Measurements from ENCODE around the gene DNAJC2. TPM values are rescaled to one million over a fixed set of nuclear protein-coding genes. Genes with fewer than 3 reads are reported as not detected.
"Not testable (repeated sequence)": the region's sequence is repeated elsewhere in the genome, so short reads cannot be mapped to it uniquely, and the experiment has no call there.

Gene DNAJC2
- total RNA-seq, 1 donor from 2014 or later, result 20.7 TPM

- H3K9me3 Mint-ChIP-seq (ENCODE audit: unreplicated experiment); H3K36me3 Mint-ChIP-seq (ENCODE audit: unreplicated experiment); DNase-seq (ENCODE audit: extremely low spot score, unreplicated experiment): not testable (repeated sequence)
- peak overlapping the region; percentile 90 for H3K4me3 Mint-ChIP-seq (ENCODE audit: unreplicated experiment)
- H3K4me1 Mint-ChIP-seq (ENCODE audit: unreplicated experiment), result peaks cover 13% of the 10 kb centered on the region
- H3K27ac Mint-ChIP-seq (ENCODE audit: unreplicated experiment), result peak overlapping the region; percentile 12
- peaks cover 15% of the 10 kb centered on the region for H3K27me3 Mint-ChIP-seq (ENCODE audit: unreplicated experiment)
Measured at GRCh38 chr7:103279636-103279962, 65.0 kb downstream of the DNAJC2 start.

GRCh38 chr7:103278195-103278594, 66.4 kb downstream of the DNAJC2 start:
- H3K4me3 Mint-ChIP-seq (ENCODE audit: unreplicated experiment); H3K36me3 Mint-ChIP-seq (ENCODE audit: unreplicated experiment); DNase-seq (ENCODE audit: extremely low spot score, unreplicated experiment); H3K9me3 Mint-ChIP-seq (ENCODE audit: unreplicated experiment); H3K27ac Mint-ChIP-seq (ENCODE audit: unreplicated experiment): not testable (repeated sequence)
- Mint-ChIP-seq H3K27me3 (ENCODE audit: unreplicated experiment) (peaks cover 15% of the 10 kb centered on the region), H3K4me1 (ENCODE audit: unreplicated experiment) (peaks cover 13% of the 10 kb centered on the region)

- not testable (repeated sequence) for H3K4me3 Mint-ChIP-seq (ENCODE audit: unreplicated experiment)
Measured at GRCh38 chr7:103274867-103275266, 69.7 kb downstream of the DNAJC2 start.

GRCh38 chr7:103273374-103273773, 71.2 kb downstream of the DNAJC2 start:
- not testable (repeated sequence) for H3K4me1 Mint-ChIP-seq (ENCODE audit: unreplicated experiment); H3K27ac Mint-ChIP-seq (ENCODE audit: unreplicated experiment); H3K27me3 Mint-ChIP-seq (ENCODE audit: unreplicated experiment)

More at GRCh38 chr7:103274867-103275266, 69.7 kb downstream of the DNAJC2 start:
- not testable (repeated sequence) for H3K4me1 Mint-ChIP-seq (ENCODE audit: unreplicated experiment); DNase-seq (ENCODE audit: extremely low spot score, unreplicated experiment); H3K27me3 Mint-ChIP-seq (ENCODE audit: unreplicated experiment); H3K27ac Mint-ChIP-seq (ENCODE audit: unreplicated experiment); H3K9me3 Mint-ChIP-seq (ENCODE audit: unreplicated experiment); H3K36me3 Mint-ChIP-seq (ENCODE audit: unreplicated experiment)

GRCh38 chr7:103266229-103266628, 78.3 kb downstream of the DNAJC2 start:
- H3K9me3 Mint-ChIP-seq (ENCODE audit: unreplicated experiment); H3K27ac Mint-ChIP-seq (ENCODE audit: unreplicated experiment); H3K36me3 Mint-ChIP-seq (ENCODE audit: unreplicated experiment); H3K4me3 Mint-ChIP-seq (ENCODE audit: unreplicated experiment); DNase-seq (ENCODE audit: extremely low spot score, unreplicated experiment); H3K4me1 Mint-ChIP-seq (ENCODE audit: unreplicated experiment): not testable (repeated sequence)
- peaks cover 23% of the 10 kb centered on the region for H3K27me3 Mint-ChIP-seq (ENCODE audit: unreplicated experiment)

More at GRCh38 chr7:103273374-103273773, 71.2 kb downstream of the DNAJC2 start:
- DNase-seq (ENCODE audit: extremely low spot score, unreplicated experiment); H3K4me3 Mint-ChIP-seq (ENCODE audit: unreplicated experiment); H3K36me3 Mint-ChIP-seq (ENCODE audit: unreplicated experiment); H3K9me3 Mint-ChIP-seq (ENCODE audit: unreplicated experiment): not testable (repeated sequence)

- H3K27me3 Mint-ChIP-seq (ENCODE audit: unreplicated experiment), result peaks cover 36% of the 10 kb centered on the region
- not testable (repeated sequence) for H3K9me3 Mint-ChIP-seq (ENCODE audit: unreplicated experiment); DNase-seq (ENCODE audit: extremely low spot score, unreplicated experiment); H3K4me3 Mint-ChIP-seq (ENCODE audit: unreplicated experiment); H3K36me3 Mint-ChIP-seq (ENCODE audit: unreplicated experiment); H3K27ac Mint-ChIP-seq (ENCODE audit: unreplicated experiment); H3K4me1 Mint-ChIP-seq (ENCODE audit: unreplicated experiment)
Measured at GRCh38 chr7:103264054-103264453, 80.5 kb downstream of the DNAJC2 start.

Other genes with a start within 250 kb of the DNAJC2 start
- 11.6 and 12.9 TPM in 2 replicates for gene NAPEPLD, start 195.7 kb downstream of the DNAJC2 start, total RNA-seq
- gene PMPCB, start 47.3 kb downstream of the DNAJC2 start, total RNA-seq, result 52.7 and 53.0 TPM in 2 replicates
- 130 and 135 TPM in 2 replicates for gene PSMC2, start 2.9 kb upstream of the DNAJC2 start, total RNA-seq
- not detected in 2 replicates for gene SLC26A5, start 101.4 kb upstream of the DNAJC2 start, total RNA-seq

All from osteocyte (in vitro differentiated cells).